HG02885 (cell line): ENCODE data around the gene ZNF658.
"Not testable (repeated sequence)": the region's sequence is repeated elsewhere in the genome, so short reads cannot be mapped to it uniquely, and the experiment has no call there.

Experiments
- ATAC-seq: cut with Tn5 transposase; IDR thresholded peaks from one replicate; pipeline ENCODE4 v1.9.1; 2021; ENCODE audit warnings: mild to moderate bottlenecking; ENCODE audit not compliant: unreplicated experiment, poor library complexity

Gene ZNF658

DNA sequence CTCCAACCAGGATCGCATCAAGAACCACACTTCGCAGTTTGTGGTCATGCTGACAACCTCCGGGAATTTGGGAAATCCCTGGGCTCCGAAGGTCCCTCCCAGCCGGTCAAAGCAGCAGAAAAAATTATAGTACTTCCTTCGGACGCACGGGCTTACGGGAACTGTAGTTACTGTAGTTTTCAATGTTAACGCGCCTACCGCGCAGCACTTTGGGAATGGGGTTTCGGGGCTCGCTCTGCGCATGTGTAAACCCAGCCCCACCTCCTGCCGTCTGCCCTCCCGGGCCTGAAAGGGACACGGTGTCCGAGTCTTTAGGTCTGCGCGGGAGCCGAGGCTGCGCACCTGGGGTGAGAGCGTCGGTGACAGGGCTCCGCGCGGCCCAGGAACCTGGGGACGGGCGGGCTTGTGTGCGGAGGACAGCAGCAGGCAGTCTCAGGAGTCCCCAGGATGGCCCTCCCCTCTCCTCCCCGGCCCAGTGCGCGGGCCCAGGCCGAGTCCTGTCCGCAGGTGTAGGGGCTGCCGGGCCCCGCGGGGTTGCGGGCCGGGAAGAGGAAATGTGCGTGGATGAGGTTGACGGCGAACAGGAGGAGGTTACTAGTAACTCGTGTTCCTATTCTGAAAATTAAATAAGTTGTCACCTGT, at the start of gene ZNF658:
TSS of gene ZNF658 (plus strand) at position 236 of the 642 bp plus-strand sequence. CDS start 2,837 bp downstream, outside the sequence.
- peak; percentile 98 for ATAC-seq

DNA sequence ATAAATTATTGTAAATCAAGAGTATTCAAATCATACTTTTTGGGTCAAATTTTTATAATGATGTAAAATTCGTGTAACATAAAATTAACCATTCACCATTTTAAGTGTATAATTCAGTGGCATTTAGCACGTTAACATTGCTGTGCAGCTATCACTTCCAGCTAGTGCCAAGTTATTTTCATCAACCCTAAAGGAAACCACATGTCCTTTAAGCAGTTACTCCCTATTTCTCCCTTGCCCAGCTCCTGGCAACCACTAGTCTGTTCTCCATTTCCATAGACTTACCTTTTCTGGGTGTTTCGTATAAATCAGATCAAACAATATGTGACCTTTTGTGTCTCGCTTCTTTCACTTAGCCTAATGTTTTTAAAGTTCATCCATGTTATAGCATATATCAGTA, 38.8 kb upstream of the ZNF658 start:
- ATAC-seq: not testable (repeated sequence)

GRCh38 chr9:66868660-66869059, 31.9 kb upstream of the ZNF658 start:
- ATAC-seq: not testable (repeated sequence)

DNA sequence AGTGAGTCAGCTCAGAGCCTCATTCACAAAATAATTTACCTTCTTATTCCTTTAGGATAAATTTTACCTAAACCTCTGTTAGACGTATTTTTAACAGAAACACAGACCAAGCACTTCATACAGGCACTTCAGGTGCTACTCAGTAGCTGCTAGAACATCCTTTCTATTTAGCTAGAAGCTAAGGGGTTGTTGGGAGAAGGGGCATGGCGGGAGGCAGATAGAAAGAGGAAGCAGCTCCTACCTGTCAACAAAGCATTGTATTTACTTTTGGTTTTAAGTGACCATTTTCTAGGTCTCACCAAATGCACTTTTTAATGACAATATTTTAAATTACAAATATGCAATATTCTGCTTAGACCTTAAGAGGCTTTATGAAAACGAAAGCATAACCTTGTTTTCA, 19.9 kb upstream of the ZNF658 start:
- ATAC-seq: peak; percentile 69

GRCh38 chr9:66881847-66882246, 18.7 kb upstream of the ZNF658 start:
- ATAC-seq: not testable (repeated sequence)

- ATAC-seq: peak; percentile 92
Measured at GRCh38 chr9:66890334-66890733, 10.2 kb upstream of the ZNF658 start.

GRCh38 chr9:66901141-66901540, 616 bp downstream of the ZNF658 start:
- peak; percentile 19 for ATAC-seq

- not testable (repeated sequence) for ATAC-seq
Measured at GRCh38 chr9:66909560-66909959, 9.0 kb downstream of the ZNF658 start.

GRCh38 chr9:66920072-66920471, 19.5 kb downstream of the ZNF658 start:
- ATAC-seq: not testable (repeated sequence)

DNA sequence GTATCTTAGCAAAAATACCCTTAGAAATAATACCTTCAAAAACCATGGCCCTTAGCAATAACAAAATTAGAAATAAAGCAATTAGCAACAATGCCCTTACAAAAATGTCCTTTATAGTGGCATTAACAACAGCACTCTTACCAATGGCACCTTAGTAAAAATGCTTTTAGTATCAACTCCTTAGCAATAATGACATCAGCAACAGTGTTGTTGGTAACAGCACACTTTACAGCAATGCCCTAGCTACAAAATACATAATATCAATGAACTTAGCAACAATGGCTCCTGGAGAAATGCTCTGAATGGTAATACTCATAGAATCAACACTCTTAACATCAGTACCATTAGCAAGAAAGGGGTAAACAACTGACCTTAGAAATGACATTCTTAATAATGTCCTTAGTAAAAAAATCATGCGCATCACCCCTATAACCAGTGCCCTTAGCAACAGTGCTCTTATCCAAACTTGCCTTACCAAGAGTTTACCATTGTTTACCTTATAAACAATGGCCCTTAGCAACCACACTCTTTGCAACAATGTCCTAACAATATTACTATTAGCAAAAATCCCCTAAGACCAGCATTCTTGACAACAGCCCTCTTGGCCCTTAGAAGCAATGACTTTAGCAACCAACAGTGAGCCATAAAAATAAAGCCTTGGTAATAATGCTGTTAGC, 35.8 kb downstream of the ZNF658 start:
- not testable (repeated sequence) for ATAC-seq

DNA sequence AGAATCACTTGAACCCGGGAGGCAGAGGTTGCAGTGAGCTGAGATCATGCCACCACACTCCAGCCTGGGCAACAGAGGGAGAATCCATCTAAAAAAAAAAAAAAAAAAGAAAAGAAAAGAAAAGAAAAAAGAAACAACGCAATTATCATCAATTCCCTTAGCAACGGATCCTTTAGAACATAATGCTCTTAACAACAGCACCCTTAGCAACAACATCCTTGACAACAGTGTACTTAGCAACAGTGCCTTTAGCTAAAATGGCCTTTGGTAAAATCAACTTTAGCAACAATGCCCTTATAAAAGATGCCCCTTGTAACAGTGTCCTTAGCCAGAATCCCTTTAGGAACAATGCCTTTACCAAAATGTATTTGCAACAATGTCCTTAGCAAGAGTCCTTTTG, 37.1 kb downstream of the ZNF658 start:
- ATAC-seq: not testable (repeated sequence)

GRCh38 chr9:66938322-66938721, 37.8 kb downstream of the ZNF658 start:
- ATAC-seq: not testable (repeated sequence)

GRCh38 chr9:66939878-66940830, 39.6 kb downstream of the ZNF658 start:
- ATAC-seq: not testable (repeated sequence)

- not testable (repeated sequence) for ATAC-seq
Measured at GRCh38 chr9:66942400-66943155, 42.1 kb downstream of the ZNF658 start.

- not testable (repeated sequence) for ATAC-seq
Measured at GRCh38 chr9:66952576-66952975, 52.1 kb downstream of the ZNF658 start.
